ENCODE measurements around the gene RAMACL.

Gene RAMACL

DNA sequence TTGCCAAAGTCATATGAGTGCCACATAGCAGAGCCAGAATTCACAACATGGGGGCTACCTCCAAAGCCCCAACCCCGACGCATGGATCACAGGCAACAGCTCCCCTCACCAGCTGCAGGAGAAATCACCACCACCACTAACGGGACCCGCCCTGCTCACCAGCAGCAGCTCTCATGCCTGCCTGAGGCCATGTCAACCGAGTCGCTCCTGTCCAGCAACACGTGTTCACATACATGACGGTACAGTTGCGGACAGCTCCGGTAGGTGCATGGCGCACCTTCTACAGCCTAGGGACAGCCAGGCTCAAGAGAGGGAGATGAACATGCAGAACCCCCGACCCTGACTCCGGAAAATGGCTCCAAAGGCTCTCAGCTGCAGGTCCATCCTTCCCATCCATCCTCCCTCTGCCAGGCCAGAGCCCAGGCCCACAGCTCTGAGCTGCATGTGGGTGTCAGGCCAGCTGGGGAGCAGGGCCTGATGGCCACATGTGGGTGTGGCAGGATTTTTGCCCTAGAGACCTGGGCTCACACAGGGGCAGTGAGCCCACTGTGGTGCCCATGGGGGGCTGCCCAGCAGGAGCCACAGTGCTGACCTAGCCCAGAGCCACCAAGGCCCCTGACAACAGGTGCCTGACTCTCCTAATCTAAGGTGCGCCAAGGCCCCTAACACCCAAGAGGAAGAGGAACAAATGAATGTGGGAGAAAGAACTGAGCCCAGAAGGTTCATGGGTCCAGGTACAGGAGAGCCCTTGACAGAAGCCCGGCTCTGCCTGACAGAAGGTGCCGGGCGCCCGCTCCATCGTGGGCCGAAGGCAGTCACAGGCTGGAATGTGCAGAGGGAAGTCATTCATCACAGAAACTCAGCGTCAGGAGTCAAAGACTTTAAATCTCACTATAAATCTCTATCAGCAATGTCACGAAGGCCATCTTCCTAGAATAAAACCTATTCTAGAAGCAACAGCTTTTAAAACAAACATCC lies 30.1 kb upstream of the RAMACL start:
- Histone ChIP-seq H3K27ac (ENCODE audit: low read length) (no peak overlapping the region), H3K9ac (ENCODE audit: low read length) (no peak overlapping the region), H3K27me3 (ENCODE audit: control insufficient read depth, insufficient read depth, low read length) (no peaks in the 10 kb centered on the region)

GRCh38 chr6:166615059-166615770 lies 28.7 kb upstream of the RAMACL start:
- no peak overlapping the region for H3K4me3 ChIP-seq (ENCODE audit: low read length)
- no peak overlapping the region for H3K9ac ChIP-seq (ENCODE audit: low read length)
- H3K9me3 ChIP-seq (ENCODE audit: control insufficient read depth, low read depth, low read length): no peaks in the 10 kb centered on the region
- H3K4me1 ChIP-seq (ENCODE audit: control insufficient read depth, low read depth, low read length): peaks cover 3% of the 10 kb centered on the region
- H3K36me3 ChIP-seq (ENCODE audit: control insufficient read depth, low read depth, low read length): no peaks in the 10 kb centered on the region
- no peaks in the 10 kb centered on the region for H3K27me3 ChIP-seq (ENCODE audit: control insufficient read depth, insufficient read depth, low read length)
- no peak overlapping the region for H3K27ac ChIP-seq (ENCODE audit: low read length)

More for the DNA sequence above, 30.1 kb upstream of the RAMACL start:
- Histone ChIP-seq H3K36me3 (ENCODE audit: control insufficient read depth, low read depth, low read length) (no peaks in the 10 kb centered on the region), H3K4me1 (ENCODE audit: control insufficient read depth, low read depth, low read length) (peaks cover 12% of the 10 kb centered on the region), H3K9me3 (ENCODE audit: control insufficient read depth, low read depth, low read length) (no peaks in the 10 kb centered on the region), H3K4me3 (ENCODE audit: low read length) (no peak overlapping the region)

- Histone ChIP-seq H3K27ac (ENCODE audit: low read length) (no peak overlapping the region), H3K27me3 (ENCODE audit: control insufficient read depth, insufficient read depth, low read length) (no peaks in the 10 kb centered on the region), H3K9me3 (ENCODE audit: control insufficient read depth, low read depth, low read length) (no peaks in the 10 kb centered on the region), H3K36me3 (ENCODE audit: control insufficient read depth, low read depth, low read length) (no peaks in the 10 kb centered on the region), H3K4me1 (ENCODE audit: control insufficient read depth, low read depth, low read length) (peaks cover 8% of the 10 kb centered on the region), H3K4me3 (ENCODE audit: low read length) (no peak overlapping the region), H3K9ac (ENCODE audit: low read length) (no peak overlapping the region)
Measured at GRCh38 chr6:166614589-166614988, 28.1 kb upstream of the RAMACL start.

DNA sequence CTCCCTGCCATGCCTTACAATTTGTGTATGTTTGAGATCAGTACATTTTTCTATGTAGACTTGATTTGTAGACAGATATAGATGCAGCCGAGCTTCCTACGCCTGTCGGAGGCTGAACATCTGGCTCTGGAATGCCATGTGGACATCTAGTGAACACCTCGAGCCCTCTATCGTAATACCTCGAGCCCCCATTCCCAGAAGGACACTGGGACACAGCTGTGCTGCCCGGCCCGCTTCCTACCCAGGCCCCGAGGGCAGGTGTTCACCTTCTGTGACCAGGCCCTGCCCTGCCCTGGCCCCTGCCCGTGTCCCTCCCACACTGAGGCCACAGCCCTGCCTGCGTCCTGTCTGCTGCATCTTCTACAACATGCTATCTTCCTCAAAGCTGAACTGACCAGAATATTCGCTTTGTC lies 27.7 kb upstream of the RAMACL start:
- H3K9ac ChIP-seq (ENCODE audit: low read length): no peak overlapping the region
- H3K4me1 ChIP-seq (ENCODE audit: control insufficient read depth, low read depth, low read length): peaks cover 8% of the 10 kb centered on the region
- no peak overlapping the region for H3K4me3 ChIP-seq (ENCODE audit: low read length)
- no peaks in the 10 kb centered on the region for H3K27me3 ChIP-seq (ENCODE audit: control insufficient read depth, insufficient read depth, low read length)
- H3K27ac ChIP-seq (ENCODE audit: low read length): no peak overlapping the region
- H3K9me3 ChIP-seq (ENCODE audit: control insufficient read depth, low read depth, low read length): no peaks in the 10 kb centered on the region
- no peaks in the 10 kb centered on the region for H3K36me3 ChIP-seq (ENCODE audit: control insufficient read depth, low read depth, low read length)

- no peaks in the 10 kb centered on the region for H3K27me3 ChIP-seq (ENCODE audit: control insufficient read depth, insufficient read depth, low read length)
- H3K4me1 ChIP-seq (ENCODE audit: control insufficient read depth, low read depth, low read length): peaks cover 8% of the 10 kb centered on the region
- no peak overlapping the region for H3K9ac ChIP-seq (ENCODE audit: low read length)
- H3K9me3 ChIP-seq (ENCODE audit: control insufficient read depth, low read depth, low read length): no peaks in the 10 kb centered on the region
- H3K4me3 ChIP-seq (ENCODE audit: low read length): no peak overlapping the region
- H3K36me3 ChIP-seq (ENCODE audit: control insufficient read depth, low read depth, low read length): no peaks in the 10 kb centered on the region
- no peak overlapping the region for H3K27ac ChIP-seq (ENCODE audit: low read length)
Measured at GRCh38 chr6:166613027-166613426, 26.5 kb upstream of the RAMACL start.

GRCh38 chr6:166612471-166612881 lies 26.0 kb upstream of the RAMACL start:
- Histone ChIP-seq H3K36me3 (ENCODE audit: control insufficient read depth, low read depth, low read length) (no peaks in the 10 kb centered on the region), H3K27me3 (ENCODE audit: control insufficient read depth, insufficient read depth, low read length) (no peaks in the 10 kb centered on the region), H3K27ac (ENCODE audit: low read length) (no peak overlapping the region), H3K9ac (ENCODE audit: low read length) (no peak overlapping the region), H3K9me3 (ENCODE audit: control insufficient read depth, low read depth, low read length) (no peaks in the 10 kb centered on the region), H3K4me3 (ENCODE audit: low read length) (no peak overlapping the region), H3K4me1 (ENCODE audit: control insufficient read depth, low read depth, low read length) (peaks cover 8% of the 10 kb centered on the region)

GRCh38 chr6:166611631-166612030 lies 25.2 kb upstream of the RAMACL start:
- Histone ChIP-seq H3K4me1 (ENCODE audit: control insufficient read depth, low read depth, low read length) (peaks cover 8% of the 10 kb centered on the region), H3K4me3 (ENCODE audit: low read length) (no peak overlapping the region), H3K9ac (ENCODE audit: low read length) (no peak overlapping the region), H3K27ac (ENCODE audit: low read length) (no peak overlapping the region), H3K9me3 (ENCODE audit: control insufficient read depth, low read depth, low read length) (no peaks in the 10 kb centered on the region), H3K36me3 (ENCODE audit: control insufficient read depth, low read depth, low read length) (no peaks in the 10 kb centered on the region), H3K27me3 (ENCODE audit: control insufficient read depth, insufficient read depth, low read length) (no peaks in the 10 kb centered on the region)

DNA sequence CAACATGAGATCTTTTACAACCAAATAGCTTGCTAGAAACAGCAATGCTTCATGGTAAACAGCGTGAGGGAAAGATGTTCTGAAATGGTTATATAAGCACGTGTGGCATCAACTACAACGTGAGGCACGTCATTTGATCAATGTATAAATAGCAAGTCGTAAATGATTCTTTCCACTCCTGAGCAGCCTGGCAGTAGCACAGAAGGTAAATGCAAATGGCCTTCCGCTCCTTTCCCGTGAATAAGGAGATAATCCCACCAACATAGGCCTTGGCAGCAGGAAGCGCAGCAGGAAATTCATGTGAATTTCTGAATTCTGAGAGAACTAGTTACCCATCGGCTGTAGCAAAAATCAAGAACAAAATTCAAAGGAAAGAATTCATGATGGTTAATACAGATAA lies 23.6 kb upstream of the RAMACL start:
- no peaks in the 10 kb centered on the region for H3K9me3 ChIP-seq (ENCODE audit: control insufficient read depth, low read depth, low read length)
- no peaks in the 10 kb centered on the region for H3K27me3 ChIP-seq (ENCODE audit: control insufficient read depth, insufficient read depth, low read length)
- peaks cover 8% of the 10 kb centered on the region for H3K4me1 ChIP-seq (ENCODE audit: control insufficient read depth, low read depth, low read length)
- no peak overlapping the region for H3K27ac ChIP-seq (ENCODE audit: low read length)
- no peak overlapping the region for H3K9ac ChIP-seq (ENCODE audit: low read length)
- no peak overlapping the region for H3K4me3 ChIP-seq (ENCODE audit: low read length)
- no peaks in the 10 kb centered on the region for H3K36me3 ChIP-seq (ENCODE audit: control insufficient read depth, low read depth, low read length)

GRCh38 chr6:166608774-166609173 lies 22.3 kb upstream of the RAMACL start:
- H3K27me3 ChIP-seq (ENCODE audit: control insufficient read depth, insufficient read depth, low read length): no peaks in the 10 kb centered on the region
- no peaks in the 10 kb centered on the region for H3K9me3 ChIP-seq (ENCODE audit: control insufficient read depth, low read depth, low read length)
- H3K9ac ChIP-seq (ENCODE audit: low read length): no peak overlapping the region
- H3K4me3 ChIP-seq (ENCODE audit: low read length): no peak overlapping the region
- H3K36me3 ChIP-seq (ENCODE audit: control insufficient read depth, low read depth, low read length): no peaks in the 10 kb centered on the region
- H3K27ac ChIP-seq (ENCODE audit: low read length): no peak overlapping the region
- peaks cover 8% of the 10 kb centered on the region for H3K4me1 ChIP-seq (ENCODE audit: control insufficient read depth, low read depth, low read length)

- Histone ChIP-seq H3K36me3 (ENCODE audit: control insufficient read depth, low read depth, low read length) (no peaks in the 10 kb centered on the region), H3K9me3 (ENCODE audit: control insufficient read depth, low read depth, low read length) (no peaks in the 10 kb centered on the region), H3K4me1 (ENCODE audit: control insufficient read depth, low read depth, low read length) (peaks cover 8% of the 10 kb centered on the region), H3K4me3 (ENCODE audit: low read length) (no peak overlapping the region), H3K27me3 (ENCODE audit: control insufficient read depth, insufficient read depth, low read length) (no peaks in the 10 kb centered on the region), H3K27ac (ENCODE audit: low read length) (no peak overlapping the region), H3K9ac (ENCODE audit: low read length) (no peak overlapping the region)
Measured at GRCh38 chr6:166605752-166606151, 19.3 kb upstream of the RAMACL start.

- Histone ChIP-seq H3K9ac (ENCODE audit: low read length) (no peak overlapping the region), H3K9me3 (ENCODE audit: control insufficient read depth, low read depth, low read length) (no peaks in the 10 kb centered on the region), H3K4me1 (ENCODE audit: control insufficient read depth, low read depth, low read length) (peaks cover 2% of the 10 kb centered on the region)
Measured at GRCh38 chr6:166604911-166605310, 18.4 kb upstream of the RAMACL start.

More at GRCh38 chr6:166604911-166605310, 18.4 kb upstream of the RAMACL start:
- Histone ChIP-seq H3K36me3 (ENCODE audit: control insufficient read depth, low read depth, low read length) (no peaks in the 10 kb centered on the region), H3K4me3 (ENCODE audit: low read length) (no peak overlapping the region), H3K27me3 (ENCODE audit: control insufficient read depth, insufficient read depth, low read length) (no peaks in the 10 kb centered on the region), H3K27ac (ENCODE audit: low read length) (no peak overlapping the region)
